Muscle layer of duodenum (tissue), 2 donors: ENCODE measurements around the gene PSMB4.
"Not testable (repeated sequence)": the region's sequence is repeated elsewhere in the genome, so short reads cannot be mapped to it uniquely, and the experiment has no call there.

Experiments
- H3K27ac ChIP-seq: one replicate; pipeline ENCODE4 v1.7.0; 2013; ENCODE audit warnings: mild to moderate bottlenecking, low read length
- H3K27me3 ChIP-seq: one replicate; pipeline ENCODE4 v1.7.0; 2013; ENCODE audit warnings: low read depth, mild to moderate bottlenecking, control low read depth, low read length
- H3K36me3 ChIP-seq, 2 donors: one replicate each; pipeline ENCODE4 v1.7.0; 2013; ENCODE audit warnings: low read length in 2 of 2, control low read depth in 1 of 2, mild to moderate bottlenecking in 1 of 2; ENCODE audit not compliant: insufficient read depth in 2 of 2, control insufficient read depth in 1 of 2
- H3K4me1 ChIP-seq, 2 donors: one replicate each; pipeline ENCODE4 v1.7.0; 2013; ENCODE audit warnings: low read length in 2 of 2, mild to moderate bottlenecking in 2 of 2, control low read depth in 1 of 2, moderate library complexity in 1 of 2; ENCODE audit not compliant: insufficient read depth in 2 of 2, control insufficient read depth in 1 of 2
- H3K4me3 ChIP-seq, 2 donors: one replicate each; pipeline ENCODE4 v1.7.0; 2013; ENCODE audit warnings: low read length in 2 of 2, low read depth in 1 of 2, mild to moderate bottlenecking in 1 of 2
- H3K9me3 ChIP-seq, 2 donors: one replicate each; pipeline ENCODE4 v1.7.0; 2013; ENCODE audit warnings: low read length in 2 of 2, control low read depth in 1 of 2, mild to moderate bottlenecking in 1 of 2; ENCODE audit not compliant: control insufficient read depth in 1 of 2
- donor health status: healthy.

The PSMB4 gene

DNA sequence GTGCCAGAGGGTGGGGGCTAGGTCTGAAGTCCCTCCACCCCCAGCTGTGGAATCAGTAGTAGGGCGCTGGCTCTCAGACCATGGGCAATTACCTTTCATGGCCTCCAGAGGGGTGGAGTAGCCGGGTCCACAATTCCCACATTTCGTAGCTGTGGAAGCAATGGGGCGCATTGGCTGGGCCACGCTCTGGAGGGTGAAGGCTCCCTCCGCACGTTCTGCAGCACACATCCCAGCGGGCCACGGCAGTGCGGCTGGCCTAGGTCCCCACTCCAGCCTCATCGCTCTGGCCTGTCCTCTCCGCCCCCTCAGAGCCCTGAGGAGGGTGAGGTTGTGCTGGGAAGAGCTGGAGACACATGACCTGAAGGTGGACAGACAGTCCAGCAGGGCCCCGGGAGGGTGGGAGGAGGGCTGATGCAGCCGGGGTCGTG, 29.7 kb upstream of the PSMB4 start:
- Histone ChIP-seq H3K4me3 (peak overlapping the region in 1 of 2 donors; percentile 17), H3K27me3 (no peaks in the 10 kb centered on the region), H3K36me3 (peaks cover 21 to 30% of the 10 kb centered on the region in 2 donors), H3K27ac (no peak overlapping the region), H3K9me3 (no peaks in the 10 kb centered on the region), H3K4me1 (peaks cover 7 to 36% of the 10 kb centered on the region in 2 donors)

DNA sequence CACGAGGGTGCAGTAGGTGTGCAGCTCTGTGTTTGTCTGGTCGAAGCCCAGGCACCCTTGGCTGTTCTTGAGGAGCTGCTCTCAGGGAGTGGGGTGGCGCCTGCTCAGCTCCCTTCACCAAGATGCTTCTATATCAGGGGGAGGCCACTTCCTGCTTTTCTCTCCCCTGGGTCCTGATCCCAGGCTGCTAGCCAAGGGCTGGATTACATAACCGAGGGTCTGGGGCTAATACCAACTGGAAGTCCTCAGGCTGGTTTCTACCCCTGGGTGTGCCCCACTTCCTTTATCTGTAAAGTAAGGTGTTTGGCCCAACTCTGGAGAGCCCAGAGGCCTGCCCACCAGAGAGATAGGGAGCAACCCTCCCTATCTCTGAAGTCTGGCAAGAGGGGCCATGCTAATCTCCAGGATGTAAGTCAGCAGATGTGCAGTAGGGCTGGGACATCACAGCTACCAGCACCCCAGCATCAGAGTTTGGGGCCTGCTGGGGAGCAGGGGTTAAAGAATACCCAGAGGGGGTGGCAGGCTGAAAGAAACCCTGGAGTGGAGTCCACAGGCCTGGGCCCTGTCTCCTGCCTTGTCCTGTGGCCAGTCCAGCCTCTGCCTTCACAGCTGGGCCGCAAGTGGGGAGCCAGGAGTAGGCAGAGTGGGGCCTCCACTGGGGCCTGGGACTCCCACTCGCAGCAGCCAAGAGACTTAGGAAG, 29.0 kb upstream of the PSMB4 start:
- Histone ChIP-seq H3K9me3 (no peaks in the 10 kb centered on the region), H3K4me1 (peaks cover 7 to 36% of the 10 kb centered on the region in 2 donors), H3K36me3 (peaks cover 14 to 25% of the 10 kb centered on the region in 2 donors), H3K27ac (peak overlapping the region; percentile 45), H3K27me3 (no peaks in the 10 kb centered on the region), H3K4me3 (peak overlapping the region; percentile 2 to 17)

DNA sequence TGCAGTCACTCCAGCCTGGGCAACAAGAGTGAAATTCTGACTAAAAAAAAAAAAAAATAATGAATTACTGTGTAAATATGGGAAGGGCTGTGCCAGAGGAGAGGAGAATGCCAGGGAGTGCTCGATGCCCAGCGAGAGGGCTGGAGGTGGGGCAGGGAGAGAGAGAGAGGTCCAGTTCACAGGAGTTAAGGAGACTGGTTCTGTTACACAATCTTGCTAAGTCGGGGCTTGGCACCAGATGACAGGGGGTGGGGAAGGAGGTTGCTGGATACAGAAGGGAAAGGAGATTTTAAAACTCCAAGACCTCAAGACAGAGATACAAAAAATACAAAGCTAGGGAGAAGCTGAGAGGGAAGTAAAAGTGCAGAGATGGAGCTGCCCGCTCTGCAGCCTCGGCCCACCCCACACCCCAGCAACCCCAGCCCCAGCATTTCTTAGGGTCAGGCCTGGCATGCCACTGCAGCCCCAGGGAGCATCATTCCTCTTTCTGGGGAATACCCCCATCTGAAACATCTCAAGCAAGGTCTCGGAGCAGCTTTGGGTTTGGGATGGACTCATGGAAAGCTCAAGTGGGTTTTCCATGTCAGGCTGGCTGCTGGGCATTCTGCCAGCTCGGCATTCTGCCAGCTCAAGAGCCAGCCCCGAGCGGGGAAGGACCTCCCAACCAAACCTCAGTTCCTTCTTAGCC, 27.9 kb upstream of the PSMB4 start:
- Histone ChIP-seq H3K4me3 (peak overlapping the region; percentile 64 to 65), H3K27me3 (no peaks in the 10 kb centered on the region), H3K36me3 (peaks cover 2 to 13% of the 10 kb centered on the region in 2 donors), H3K27ac (peak overlapping the region; percentile 68), H3K4me1 (peaks cover 7 to 36% of the 10 kb centered on the region in 2 donors), H3K9me3 (no peaks in the 10 kb centered on the region)

DNA sequence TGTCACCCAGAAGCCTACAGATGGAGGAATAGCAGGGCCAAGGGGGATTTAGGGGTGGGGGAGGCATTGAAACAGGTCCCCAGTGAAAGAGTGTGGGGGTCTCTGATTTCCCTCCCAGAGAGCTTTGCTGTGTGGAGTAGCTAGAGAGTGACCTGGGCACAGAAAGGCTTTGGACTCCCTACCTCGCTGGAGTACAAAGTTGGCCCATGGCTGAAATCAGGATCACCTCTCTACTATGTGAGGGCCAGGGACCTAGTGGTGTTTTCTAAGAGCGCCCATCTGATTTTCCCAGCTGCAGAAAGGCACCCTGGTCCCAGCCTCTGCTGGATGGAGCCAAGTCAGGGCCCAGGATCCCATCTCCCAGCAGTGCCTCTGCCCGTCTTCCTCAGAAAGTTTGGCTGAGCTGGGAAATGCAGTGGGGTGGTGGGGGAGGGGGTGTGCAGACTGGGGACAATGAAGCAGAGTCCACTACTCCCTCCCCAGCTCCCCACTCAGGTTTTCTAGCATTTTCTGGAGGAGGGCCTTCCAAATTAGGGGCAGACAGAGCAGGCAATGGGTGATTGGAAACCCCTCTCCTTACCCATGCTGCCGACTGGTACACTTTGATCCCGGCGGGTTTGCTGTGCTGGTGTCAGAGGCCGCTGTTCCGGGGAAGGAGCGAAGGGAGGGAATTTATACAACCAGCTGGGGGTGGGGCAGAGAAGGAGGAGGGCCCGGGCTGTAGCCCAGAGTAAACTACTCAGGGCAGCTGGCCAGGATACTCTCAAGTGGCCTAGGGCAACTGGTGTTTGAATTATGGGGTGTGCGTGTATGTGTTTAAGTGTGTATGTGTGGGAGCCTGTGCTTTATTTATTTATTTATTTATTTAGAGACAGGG, 27.1 kb upstream of the PSMB4 start, which contains the start of gene SELENBP1:
TSS of gene SELENBP1 (minus strand) at position 648 of the 877 bp plus-strand sequence. CDS start at position 584, 64 bp downstream.
- Histone ChIP-seq H3K9me3 (no peaks in the 10 kb centered on the region), H3K36me3 (peaks cover 0 to 9% of the 10 kb centered on the region in 2 donors), H3K4me1 (peaks cover 7 to 36% of the 10 kb centered on the region in 2 donors), H3K27me3 (no peaks in the 10 kb centered on the region), H3K27ac (peak within 1 kb of the TSS; percentile 68), H3K4me3 (peak within 1 kb of the TSS; percentile 64 to 65)

DNA sequence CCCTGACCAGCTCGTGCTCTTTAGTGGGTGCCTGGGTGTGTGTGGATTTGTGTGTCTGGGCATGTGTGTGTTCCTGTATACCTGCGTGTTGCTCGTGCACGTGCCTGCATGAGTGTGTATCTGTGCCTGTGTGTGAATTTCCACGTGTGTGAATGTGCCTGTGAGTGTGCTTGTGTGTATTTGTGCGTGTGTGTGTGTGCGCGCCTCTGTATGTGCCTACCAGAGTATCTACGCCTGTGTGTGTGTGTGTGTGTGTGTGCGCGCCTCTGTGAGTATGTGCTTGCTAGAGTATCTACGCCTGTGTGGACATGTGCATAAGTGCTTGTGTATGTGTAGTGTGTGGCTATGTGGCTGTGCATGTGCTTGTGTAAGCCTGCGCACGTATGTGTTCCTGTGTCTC, 26.2 kb upstream of the PSMB4 start:
- H3K4me1 ChIP-seq: peaks cover 7 to 36% of the 10 kb centered on the region in 2 donors

DNA sequence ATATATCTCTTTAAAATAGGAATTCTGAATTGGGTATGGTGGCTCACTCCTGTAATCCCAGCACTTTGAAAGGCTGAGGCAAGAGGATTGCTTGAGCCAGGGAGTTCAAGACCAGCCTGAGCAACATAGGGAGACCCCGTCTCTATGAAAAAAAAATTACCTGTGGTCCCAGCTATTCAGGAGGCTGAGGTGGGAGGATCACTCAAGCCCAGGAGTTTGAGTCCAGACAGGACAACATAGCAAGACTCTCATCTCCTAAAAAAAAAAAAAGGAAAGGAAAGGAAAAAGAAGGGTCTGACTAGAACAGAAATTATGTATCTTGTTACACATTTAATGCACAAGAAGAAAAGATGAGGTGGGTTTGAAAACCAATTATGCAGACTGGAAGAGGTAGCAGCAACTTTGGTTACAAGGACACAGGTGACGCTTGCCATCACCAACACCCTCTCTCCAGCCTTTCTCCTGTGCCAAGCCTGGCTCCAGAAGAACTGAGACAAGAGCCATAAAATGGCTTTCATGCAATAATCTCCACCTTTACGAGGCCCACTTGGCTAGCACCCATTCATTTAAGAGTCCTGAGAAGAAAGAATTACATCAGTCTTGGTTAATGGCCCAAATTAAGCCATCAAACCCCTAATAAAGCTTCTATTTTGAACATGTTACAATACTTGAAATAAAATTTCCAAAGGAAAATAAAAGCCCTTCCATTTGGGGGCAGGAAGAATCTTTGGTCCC, 22.1 kb upstream of the PSMB4 start:
- no peak overlapping the region for H3K4me3 ChIP-seq
- no peaks in the 10 kb centered on the region for H3K9me3 ChIP-seq
- H3K4me1 ChIP-seq: peaks cover 0 to 3% of the 10 kb centered on the region in 2 donors
- H3K36me3 ChIP-seq: no peaks in the 10 kb centered on the region
- no peaks in the 10 kb centered on the region for H3K27me3 ChIP-seq
- H3K27ac ChIP-seq: no peak overlapping the region

More for the DNA sequence above, 26.2 kb upstream of the PSMB4 start:
- Histone ChIP-seq H3K9me3 (no peaks in the 10 kb centered on the region), H3K27me3 (no peaks in the 10 kb centered on the region), H3K27ac (no peak overlapping the region), H3K36me3 (peaks cover 0 to under 1% of the 10 kb centered on the region in 2 donors), H3K4me3 (no peak overlapping the region)

DNA sequence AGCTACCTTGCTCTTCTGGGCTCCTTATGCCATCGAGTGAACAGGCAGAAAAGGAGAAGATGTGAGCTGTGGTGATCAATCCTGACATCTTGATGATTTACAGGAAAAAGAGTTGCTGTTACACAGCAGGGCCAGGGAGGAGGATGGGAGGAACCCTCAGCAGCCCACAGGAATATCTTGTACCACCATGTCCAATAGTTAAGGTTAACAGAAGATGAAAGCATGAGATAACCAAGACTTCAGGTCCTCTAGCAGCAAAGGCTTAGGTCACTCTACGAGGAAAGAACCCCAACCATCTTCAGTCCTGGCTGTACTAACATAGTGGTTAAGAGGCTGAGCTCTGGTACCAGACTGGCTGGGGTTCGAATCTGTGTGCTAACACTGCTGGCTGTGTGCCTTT, 14.8 kb upstream of the PSMB4 start:
- no peaks in the 10 kb centered on the region for H3K9me3 ChIP-seq
- H3K4me1 ChIP-seq: no peaks in the 10 kb centered on the region
- no peaks in the 10 kb centered on the region for H3K36me3 ChIP-seq
- no peaks in the 10 kb centered on the region for H3K27me3 ChIP-seq
- H3K4me3 ChIP-seq: no peak overlapping the region
- H3K27ac ChIP-seq: no peak overlapping the region

DNA sequence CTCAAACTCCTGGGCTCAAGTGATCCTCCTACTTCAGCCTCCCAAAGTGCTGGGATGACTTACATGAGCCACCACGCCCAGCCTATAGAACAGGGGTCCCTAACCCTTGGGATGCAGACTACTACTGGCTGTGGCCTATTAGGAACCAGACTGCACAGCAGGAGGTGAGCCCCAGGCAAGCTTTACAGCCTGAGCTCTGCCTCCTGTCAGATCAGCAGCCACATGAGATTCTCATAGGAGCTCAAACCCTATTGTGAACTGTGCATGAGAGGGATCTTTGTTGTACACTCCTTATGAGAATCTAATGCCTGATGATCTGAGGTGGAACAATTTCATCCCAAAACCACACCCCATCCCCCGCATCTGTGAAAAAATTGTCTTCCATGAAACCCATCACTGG, 13.4 kb upstream of the PSMB4 start:
- H3K4me1 ChIP-seq: no peaks in the 10 kb centered on the region

DNA sequence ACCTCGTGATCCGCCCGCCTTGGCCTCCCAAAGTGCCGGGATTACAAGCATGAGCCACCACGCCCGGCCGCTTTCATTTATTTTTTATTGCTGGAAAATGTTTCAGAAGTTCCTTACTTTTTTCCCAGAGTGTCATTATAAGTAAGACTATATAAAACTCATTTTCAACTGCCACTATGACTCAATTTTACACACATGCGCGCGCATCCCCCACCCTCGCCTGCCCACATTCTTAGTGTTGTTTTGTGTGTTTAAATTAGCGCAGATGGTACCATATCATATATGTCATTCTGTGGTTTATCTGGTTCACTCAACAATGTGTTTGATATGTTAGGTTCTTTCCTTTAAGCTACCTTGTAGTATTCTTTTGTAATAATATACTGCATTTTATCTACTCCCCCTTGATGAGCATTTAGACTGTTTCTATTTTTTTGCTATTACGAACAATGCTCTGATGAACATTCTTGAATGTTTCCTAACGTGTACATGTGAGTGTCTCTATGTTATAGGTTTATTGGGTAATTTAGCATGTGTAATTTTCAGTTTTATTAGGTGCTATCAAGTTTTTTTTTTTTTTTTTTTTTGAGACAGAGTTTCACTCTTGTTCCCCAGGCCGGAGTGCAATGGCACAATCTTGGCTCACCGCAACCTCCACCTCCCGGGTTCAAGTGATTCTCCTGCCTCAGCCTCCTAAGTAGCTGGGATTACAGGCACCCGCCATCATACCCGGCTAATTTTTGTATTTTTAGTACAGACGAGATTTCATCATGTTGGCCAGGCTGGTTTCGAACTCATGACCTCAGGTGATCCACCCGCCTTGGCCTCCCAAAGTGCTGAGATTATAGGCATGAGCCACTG, 8.9 kb upstream of the PSMB4 start:
- not testable (repeated sequence) for H3K27me3 ChIP-seq, H3K36me3 ChIP-seq, H3K4me3 ChIP-seq, H3K4me1 ChIP-seq, H3K27ac ChIP-seq, H3K9me3 ChIP-seq

More for the DNA sequence above, 13.4 kb upstream of the PSMB4 start:
- H3K9me3 ChIP-seq: no peaks in the 10 kb centered on the region
- no peaks in the 10 kb centered on the region for H3K27me3 ChIP-seq
- H3K36me3 ChIP-seq: no peaks in the 10 kb centered on the region
- no peak overlapping the region for H3K4me3 ChIP-seq
- no peak overlapping the region for H3K27ac ChIP-seq

DNA sequence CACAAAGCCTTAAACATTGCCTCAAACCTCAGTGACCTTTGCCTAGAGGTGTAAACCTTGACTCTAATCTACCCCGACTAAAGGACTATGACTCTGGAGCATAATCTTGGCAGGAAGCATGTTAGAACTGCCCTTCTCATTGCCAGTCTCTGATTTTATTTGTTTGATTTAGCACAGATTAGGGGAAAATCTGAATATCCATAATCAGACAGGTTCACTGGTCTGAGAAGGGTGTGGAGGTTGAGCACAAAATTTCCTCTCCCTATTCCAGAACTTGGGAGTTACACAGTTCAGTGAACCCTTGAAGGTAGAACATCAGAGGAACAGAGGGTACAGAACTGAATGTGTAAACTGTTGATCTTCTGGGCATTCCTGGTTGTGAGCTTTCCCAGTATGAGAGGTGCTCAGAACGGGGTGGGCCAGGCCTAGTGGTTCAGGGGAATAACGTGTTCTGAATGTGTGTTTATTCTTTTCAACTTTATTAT, 8.3 kb upstream of the PSMB4 start:
- Histone ChIP-seq H3K27me3 (no peaks in the 10 kb centered on the region), H3K4me3 (no peak overlapping the region), H3K4me1 (no peaks in the 10 kb centered on the region), H3K9me3 (no peaks in the 10 kb centered on the region), H3K27ac (no peak overlapping the region), H3K36me3 (no peaks in the 10 kb centered on the region)
